SK-N-SH (cell line): Measurements from ENCODE around the gene FAM174B. TPM values are rescaled to one million over a fixed set of nuclear protein-coding genes. Genes with fewer than 3 reads are reported as not detected.

Experiments
- CTCF ChIA-PET: fragments of 300-600, 350-600 bp; formaldehyde crosslinking; extraction: SDS; loops from one replicate; lab custom pipeline; 2021; lab: Yijun Ruan, JAX
- POLR2A ChIA-PET: fragments of 350-600 bp; sonication (Branson Sonifier 250); formaldehyde crosslinking; extraction: SDS; loops from one replicate; lab custom pipeline; 2020; ENCODE audit warnings: antibody characterized with exemption, inconsistent platforms; lab: Yijun Ruan, JAX
- DNase-seq: peaks from one replicate; pipeline ENCODE4 v3.0.0; 2012
- H2AFZ ChIP-seq: fragments of 200-600 bp; sonication (generic); 2 replicates; pipeline ENCODE4 v1.8.1; 2016; ENCODE audit warnings: antibody characterized with exemption, mild to moderate bottlenecking, low read depth
- H3F3A ChIP-seq: fragments of 200-600 bp; sonication (generic); replicated peaks from 2 replicates; pipeline ENCODE3; 2016; ENCODE audit warnings: antibody characterized with exemption, mild to moderate bottlenecking; ENCODE audit not compliant: insufficient read depth
- H3K27ac ChIP-seq, 2 experiments: fragments of 200-500 bp in 1 of 2; fragments of 200-600 bp in 1 of 2; sonication (Bioruptor generic) in 1 of 2; sonication (generic), shearing (Covaris generic) in 1 of 2; 2 replicates each; pipeline versions ENCODE4 v1.5.1 to v1.6.1; 2014 to 2016; ENCODE audit warnings: low read depth in 2 of 2, inconsistent platforms in 1 of 2, low read length in 1 of 2, mild to moderate bottlenecking in 1 of 2, mixed read lengths in 1 of 2
- H3K27me3 ChIP-seq: fragments of 200-600 bp; sonication (generic), shearing (Covaris generic); 2 replicates; pipeline ENCODE4 v1.6.1; 2016; ENCODE audit warnings: mixed run types; ENCODE audit not compliant: insufficient read depth
- H3K36me3 ChIP-seq, 2 experiments: fragments of 200-500 bp in 1 of 2; fragments of 200-600 bp in 1 of 2; sonication (Bioruptor generic) in 1 of 2; sonication (generic) in 1 of 2; replicated peaks in 1 of 2; 2 replicates each; pipeline versions ENCODE3 to v1.5.1; 2014 to 2016; ENCODE audit warnings: low read length in 1 of 2, mild to moderate bottlenecking in 1 of 2; ENCODE audit not compliant: insufficient read depth in 2 of 2, control insufficient read depth in 1 of 2
- H3K4me1 ChIP-seq, 2 experiments: fragments of 200-500 bp in 1 of 2; fragments of 200-600 bp in 1 of 2; sonication (Bioruptor generic) in 1 of 2; sonication (generic), shearing (Covaris generic) in 1 of 2; 2 replicates each; pipeline versions ENCODE4 v1.5.1 to v1.6.1; 2014 to 2016; ENCODE audit warnings: low read depth in 1 of 2, low read length in 1 of 2, mixed run types in 1 of 2; ENCODE audit not compliant: insufficient read depth in 2 of 2, control insufficient read depth in 1 of 2
- H3K4me2 ChIP-seq: fragments of 200-600 bp; sonication (generic), shearing (Covaris generic); 2 replicates; pipeline ENCODE4 v1.6.1; 2017; ENCODE audit warnings: mixed run types
- H3K4me3 ChIP-seq, 2 experiments: fragments of 200-500 bp in 1 of 2; fragments of 200-600 bp in 1 of 2; sonication (Bioruptor generic) in 1 of 2; sonication (generic), shearing (Covaris generic) in 1 of 2; 2 replicates each; pipeline versions ENCODE4 v1.5.1 to v1.8.1; 2014 to 2016; ENCODE audit warnings: low read depth in 2 of 2, inconsistent platforms in 1 of 2, low read length in 1 of 2, mild to moderate bottlenecking in 1 of 2, mixed read lengths in 1 of 2, moderate library complexity in 1 of 2
- H3K79me2 ChIP-seq: fragments of 200-600 bp; sonication (generic); 2 replicates; pipeline ENCODE4 v1.8.1; 2017; ENCODE audit warnings: mild to moderate bottlenecking; ENCODE audit not compliant: insufficient read depth
- H3K9ac ChIP-seq: fragments of 200-600 bp; sonication (generic); 2 replicates; pipeline ENCODE4 v1.6.1; 2017; ENCODE audit warnings: mixed run types
- H3K9me2 ChIP-seq: fragments of 200-600 bp; sonication (generic); 2 replicates; pipeline ENCODE4 v1.6.1; 2017; ENCODE audit warnings: mixed run types
- H3K9me3 ChIP-seq: fragments of 200-600 bp; sonication (generic); 2 replicates; pipeline ENCODE4 v1.6.1; 2017; ENCODE audit warnings: mixed run types, mild to moderate bottlenecking, moderate library complexity
- H4K20me1 ChIP-seq: fragments of 200-600 bp; sonication (generic); 2 replicates; pipeline ENCODE4 v1.6.1; 2017; ENCODE audit warnings: mild to moderate bottlenecking, mixed run types; ENCODE audit not compliant: insufficient read depth
- CHD2 ChIP-seq: fragments of 150-350 bp; IDR thresholded peaks from 2 replicates; pipeline ENCODE4 v1.6.1; 2018; ENCODE audit warnings: low read length; ENCODE audit not compliant: partially characterized antibody
- CTCF ChIP-seq: fragments of 200-600 bp; sonication (generic); IDR thresholded peaks from 2 replicates; pipeline ENCODE4 v1.6.1; 2017; ENCODE audit warnings: antibody characterized with exemption, mild to moderate bottlenecking, moderate library complexity
- ELF1 ChIP-seq: IDR thresholded peaks from 2 replicates; pipeline ENCODE4 v1.4.0; 2012
- EP300 ChIP-seq, 2 experiments: IDR thresholded peaks; 2 replicates each; pipeline versions ENCODE4 v1.4.0 to v1.6.1; 2012; ENCODE audit warnings: borderline replicate concordance in 1 of 2, low read depth in 1 of 2, low read length in 1 of 2
- EZH2phosphoT487 ChIP-seq: fragments of 200-600 bp; sonication (generic); IDR thresholded peaks from 2 replicates; pipeline ENCODE4 v1.6.1; 2017; ENCODE audit warnings: low read depth, mixed run types, mild to moderate bottlenecking, antibody characterized with exemption, moderate library complexity, borderline replicate concordance
- FOXJ3 ChIP-seq: sonication (generic); formaldehyde crosslinking; IDR thresholded peaks from 2 replicates; pipeline ENCODE4 v1.5.1; 2020; ENCODE audit warnings: mild to moderate bottlenecking, missing genetic modification reagents
- FOXM1 ChIP-seq: IDR thresholded peaks from 2 replicates; pipeline ENCODE4 v1.4.0; 2012; ENCODE audit warnings: low read depth, mild to moderate bottlenecking
- GABPA ChIP-seq: IDR thresholded peaks from 2 replicates; pipeline ENCODE4 v1.4.0; 2012; ENCODE audit warnings: low read depth, mild to moderate bottlenecking
- GATA2 ChIP-seq: sonication (generic); formaldehyde crosslinking; IDR thresholded peaks from 2 replicates; pipeline ENCODE4 v1.5.0; 2020; ENCODE audit warnings: mild to moderate bottlenecking, missing genetic modification reagents
- MAX ChIP-seq: IDR thresholded peaks from 2 replicates; pipeline ENCODE4 v1.4.0; 2012; ENCODE audit warnings: low read depth
- NFIC ChIP-seq: IDR thresholded peaks from 2 replicates; pipeline ENCODE4 v1.4.0; 2012; ENCODE audit warnings: borderline replicate concordance
- NRF1 ChIP-seq: IDR thresholded peaks from 2 replicates; pipeline ENCODE4 v1.6.1; 2012; ENCODE audit warnings: low read depth, mild to moderate bottlenecking, low read length
- PBX3 ChIP-seq: IDR thresholded peaks from 2 replicates; pipeline ENCODE4; 2012
- POLR2AphosphoS5 ChIP-seq: IDR thresholded peaks from 2 replicates; pipeline ENCODE4 v1.6.1; 2012; ENCODE audit warnings: low read depth, low read length
- RAD21 ChIP-seq: IDR thresholded peaks from 2 replicates; pipeline ENCODE4 v1.6.1; 2012; ENCODE audit warnings: mild to moderate bottlenecking, low read length
- RCOR1 ChIP-seq: fragments of 150-350 bp; IDR thresholded peaks from 2 replicates; pipeline ENCODE4 v1.6.1; 2017; ENCODE audit warnings: antibody characterized with exemption, low read length
- RFX5 ChIP-seq: IDR thresholded peaks from 2 replicates; pipeline ENCODE4 v1.6.1; 2012; ENCODE audit warnings: mild to moderate bottlenecking, improper control_type of control experiment, low read length
- RXRA ChIP-seq: IDR thresholded peaks from 2 replicates; pipeline ENCODE4 v1.4.0; 2012; ENCODE audit warnings: low read depth, mild to moderate bottlenecking, borderline replicate concordance
- TCF12 ChIP-seq: IDR thresholded peaks from 2 replicates; pipeline ENCODE4 v1.4.0; 2012
- WGBS: methylation state at CpG from one replicate; pipeline ENCODE4 v1.1.6; 2017; ENCODE audit warnings: low lambda C conversion rate; 5-methylcytosine and 5-hydroxymethylcytosine counted together
- polyA plus RNA-seq, 3 experiments: library from polyadenylated mRNA; depleted of rRNA; stranded (reverse); fragments of >200 nt; gene quantifications; 2 replicates each; pipeline ENCODE4 v1.2.3, GENCODE V29; 2012
- TF ChIP-seq, protein P1 (sequence below): IDR thresholded peaks from 2 replicates; pipeline ENCODE4 v1.6.1; 2012; ENCODE audit warnings: mild to moderate bottlenecking, low read depth, low read length, moderate library complexity

Gene FAM174B
- polyA plus RNA-seq, 1 of the 3 experiments (the other 2 are of a cell fraction) = 0.30 TPM

GRCh38 chr15:92653836-92654539 lies 1.6 kb downstream of the FAM174B start (continued):
- TF ChIP-seq POLR2AphosphoS5 = no peak

- no peaks in the 10 kb centered on the region for H3K9me2 ChIP-seq
- no peaks in the 10 kb centered on the region for H3K9me3 ChIP-seq
- peaks cover 0 to 3% of the 10 kb centered on the region in 2 experiments; a peak in 1 of 4 replicates for H3K4me1 ChIP-seq
- H3K27ac ChIP-seq = no peak overlapping the region
- no peaks in the 10 kb centered on the region for H4K20me1 ChIP-seq
- H3K4me2 ChIP-seq = no peak overlapping the region
- no peak overlapping the region for H3K4me3 ChIP-seq
- CTCF ChIA-PET = interaction anchor here (1.5 to 2.1 kb wide), 2 partner anchors 11 to 62 kb away, joined by 7 to 11 read pairs; no protein-coding TSS in a partner anchor
- H3F3A ChIP-seq = no peaks in the 10 kb centered on the region
- no peak for TF ChIP-seq TCF12
- no peak for TF ChIP-seq EP300 (IDR thresholded peaks at IDR 0.05; ENCODE audit: borderline replicate concordance in 1 of 2, low read depth in 1 of 2, low read length in 1 of 2)
- TF ChIP-seq MAX = no peak
- TF ChIP-seq CTCF = no peak
- no peak for TF ChIP-seq FOXM1
- TF ChIP-seq RFX5 = no peak
- TF ChIP-seq RXRA = no peak
- TF ChIP-seq PBX3 = no peak
- no peak for TF ChIP-seq NRF1
- no peak overlapping the region for H3K9ac ChIP-seq
- POLR2A ChIA-PET = no interaction called here
- H3K27me3 ChIP-seq = no peaks in the 10 kb centered on the region
- no peak overlapping the region for H2AFZ ChIP-seq
- no peaks in the 10 kb centered on the region for H3K79me2 ChIP-seq
- no peak for DNase-seq
- 63% methylated on average over 5 of the region's 5 CpGs for WGBS
- H3K36me3 ChIP-seq = no peaks in the 10 kb centered on the region
Observed at GRCh38 chr15:92653366-92653765, 2.2 kb downstream of the FAM174B start.

DNA sequence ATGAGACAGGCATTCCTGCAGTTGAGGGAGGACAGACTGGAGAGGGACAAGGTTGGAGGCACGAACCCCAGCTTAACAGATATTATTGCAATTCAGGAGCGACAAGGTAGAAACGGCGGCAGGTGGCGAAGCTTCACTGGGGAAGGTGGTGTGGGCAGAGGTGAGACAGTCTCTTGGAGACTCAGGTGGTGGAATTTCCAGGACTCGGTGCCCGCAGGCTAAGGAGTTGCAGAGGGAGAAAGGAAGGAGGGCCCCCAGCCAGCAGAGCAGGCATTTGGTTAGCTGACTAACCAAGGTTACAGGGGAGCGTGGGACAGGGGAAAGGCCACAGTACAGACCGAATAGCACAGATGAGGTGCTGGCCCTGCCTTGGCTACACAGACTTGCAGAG lies 3.0 kb downstream of the FAM174B start:
- H3K4me3 ChIP-seq = no peak overlapping the region
- TF ChIP-seq CHD2 = no peak
- no peak for TF ChIP-seq RCOR1
- no peak for TF ChIP-seq GATA2 (CRISPR knock-in tag)
- TF ChIP-seq EZH2phosphoT487 = no peak
- no peak for TF ChIP-seq RAD21
- no peak for TF ChIP-seq TCF12
- TF ChIP-seq, protein P1, sequence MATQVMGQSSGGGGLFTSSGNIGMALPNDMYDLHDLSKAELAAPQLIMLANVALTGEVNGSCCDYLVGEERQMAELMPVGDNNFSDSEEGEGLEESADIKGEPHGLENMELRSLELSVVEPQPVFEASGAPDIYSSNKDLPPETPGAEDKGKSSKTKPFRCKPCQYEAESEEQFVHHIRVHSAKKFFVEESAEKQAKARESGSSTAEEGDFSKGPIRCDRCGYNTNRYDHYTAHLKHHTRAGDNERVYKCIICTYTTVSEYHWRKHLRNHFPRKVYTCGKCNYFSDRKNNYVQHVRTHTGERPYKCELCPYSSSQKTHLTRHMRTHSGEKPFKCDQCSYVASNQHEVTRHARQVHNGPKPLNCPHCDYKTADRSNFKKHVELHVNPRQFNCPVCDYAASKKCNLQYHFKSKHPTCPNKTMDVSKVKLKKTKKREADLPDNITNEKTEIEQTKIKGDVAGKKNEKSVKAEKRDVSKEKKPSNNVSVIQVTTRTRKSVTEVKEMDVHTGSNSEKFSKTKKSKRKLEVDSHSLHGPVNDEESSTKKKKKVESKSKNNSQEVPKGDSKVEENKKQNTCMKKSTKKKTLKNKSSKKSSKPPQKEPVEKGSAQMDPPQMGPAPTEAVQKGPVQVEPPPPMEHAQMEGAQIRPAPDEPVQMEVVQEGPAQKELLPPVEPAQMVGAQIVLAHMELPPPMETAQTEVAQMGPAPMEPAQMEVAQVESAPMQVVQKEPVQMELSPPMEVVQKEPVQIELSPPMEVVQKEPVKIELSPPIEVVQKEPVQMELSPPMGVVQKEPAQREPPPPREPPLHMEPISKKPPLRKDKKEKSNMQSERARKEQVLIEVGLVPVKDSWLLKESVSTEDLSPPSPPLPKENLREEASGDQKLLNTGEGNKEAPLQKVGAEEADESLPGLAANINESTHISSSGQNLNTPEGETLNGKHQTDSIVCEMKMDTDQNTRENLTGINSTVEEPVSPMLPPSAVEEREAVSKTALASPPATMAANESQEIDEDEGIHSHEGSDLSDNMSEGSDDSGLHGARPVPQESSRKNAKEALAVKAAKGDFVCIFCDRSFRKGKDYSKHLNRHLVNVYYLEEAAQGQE = no peak
- TF ChIP-seq FOXJ3 (CRISPR knock-in tag) = no peak
- no peak for TF ChIP-seq ELF1
- TF ChIP-seq NFIC = no peak
- TF ChIP-seq GABPA = no peak
- no peak overlapping the region for H3K4me2 ChIP-seq
- DNase-seq = no peak
- H3K9ac ChIP-seq = no peak overlapping the region
- H3K79me2 ChIP-seq = no peaks in the 10 kb centered on the region
- H3K4me1 ChIP-seq = peaks cover 0 to 3% of the 10 kb centered on the region in 2 experiments; a peak in 1 of 4 replicates
- ChIA-PET CTCF (interaction anchor here (2.1 kb wide), 2 partner anchors 12 to 62 kb away, joined by 7 read pairs; no protein-coding TSS in a partner anchor), POLR2A (no interaction called here)
- no peaks in the 10 kb centered on the region for H4K20me1 ChIP-seq
- 69% methylated on average over 8 of the region's 9 CpGs for WGBS
- no peak overlapping the region for H2AFZ ChIP-seq
- H3K27me3 ChIP-seq = no peaks in the 10 kb centered on the region
- no peaks in the 10 kb centered on the region for H3K36me3 ChIP-seq
- H3F3A ChIP-seq = no peaks in the 10 kb centered on the region
- H3K9me2 ChIP-seq = no peaks in the 10 kb centered on the region
- H3K27ac ChIP-seq = no peak overlapping the region
- no peaks in the 10 kb centered on the region for H3K9me3 ChIP-seq
